Uterus (tissue), 2 donors: ENCODE measurements around the gene JPH3.

Experiments used
- CTCF ChIP-seq, 4 experiments: fragments of 200-600 bp in 2 of 4; fragments of 450-650 bp in 2 of 4; sonication (generic) in 2 of 4; IDR thresholded peaks; one replicate each; pipeline ENCODE4 v1.5.1; 2016 to 2019; ENCODE audit warnings: antibody characterized with exemption in 4 of 4, mild to moderate bottlenecking in 2 of 4, moderate library complexity in 1 of 4
- POLR2A ChIP-seq, 2 donors: fragments of 450-650 bp; IDR thresholded peaks; one replicate each; pipeline ENCODE4 v1.6.1; 2016; ENCODE audit warnings: antibody characterized with exemption in 2 of 2, mild to moderate bottlenecking in 1 of 2, moderate library complexity in 1 of 2

GRCh38 chr16:87667443-87667842, 65.1 kb downstream of the JPH3 start:
- TF ChIP-seq CTCF (IDR thresholded peaks at IDR 0.05), result no peak
- TF ChIP-seq POLR2A (IDR thresholded peaks at IDR 0.05), result no peak
